Panc1 (cell line): ENCODE data around the gene SGPP2.

ENCODE experiments used
- POLR2AphosphoS5 ChIP-seq: IDR thresholded peaks from 2 replicates; pipeline ENCODE4 v1.6.1; 2012; ENCODE audit warnings: mild to moderate bottlenecking, low read depth, low read length, moderate library complexity
- SIN3A ChIP-seq: IDR thresholded peaks from 2 replicates; pipeline ENCODE4 v1.6.1; 2012; ENCODE audit warnings: low read depth, mild to moderate bottlenecking, low read length, moderate library complexity, borderline replicate concordance; ENCODE audit not compliant: insufficient read depth
- TCF7L2 ChIP-seq: IDR thresholded peaks from 2 replicates; pipeline ENCODE4 v1.6.1; 2011; ENCODE audit warnings: mild to moderate bottlenecking, low read depth, low read length, inconsistent platforms
- TF ChIP-seq, protein P1 (sequence below): fragments of 450-650 bp; IDR thresholded peaks from 2 replicates; pipeline ENCODE4 v1.5.1; 2017; ENCODE audit warnings: mild to moderate bottlenecking

DNA sequence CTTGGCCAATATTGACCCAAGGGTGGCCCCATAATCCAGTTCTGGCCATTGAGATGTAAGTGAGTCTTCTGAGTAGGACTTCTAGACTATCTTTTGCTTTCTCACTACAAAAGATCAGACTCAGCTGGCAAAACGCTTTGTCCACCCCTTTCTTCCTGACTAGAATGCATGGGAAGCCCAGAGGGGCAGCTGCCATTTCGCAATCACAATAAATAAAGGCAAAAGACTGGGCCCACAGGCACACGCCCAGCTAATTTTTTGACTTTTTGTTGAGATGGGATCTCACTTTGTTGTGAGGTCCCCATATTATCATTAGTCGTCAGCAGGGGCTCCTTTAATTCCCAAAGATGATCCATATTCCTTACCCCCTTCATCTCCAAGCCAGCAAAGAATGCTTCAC lies 41.1 kb upstream of the SGPP2 start:
- TF ChIP-seq, protein P1, sequence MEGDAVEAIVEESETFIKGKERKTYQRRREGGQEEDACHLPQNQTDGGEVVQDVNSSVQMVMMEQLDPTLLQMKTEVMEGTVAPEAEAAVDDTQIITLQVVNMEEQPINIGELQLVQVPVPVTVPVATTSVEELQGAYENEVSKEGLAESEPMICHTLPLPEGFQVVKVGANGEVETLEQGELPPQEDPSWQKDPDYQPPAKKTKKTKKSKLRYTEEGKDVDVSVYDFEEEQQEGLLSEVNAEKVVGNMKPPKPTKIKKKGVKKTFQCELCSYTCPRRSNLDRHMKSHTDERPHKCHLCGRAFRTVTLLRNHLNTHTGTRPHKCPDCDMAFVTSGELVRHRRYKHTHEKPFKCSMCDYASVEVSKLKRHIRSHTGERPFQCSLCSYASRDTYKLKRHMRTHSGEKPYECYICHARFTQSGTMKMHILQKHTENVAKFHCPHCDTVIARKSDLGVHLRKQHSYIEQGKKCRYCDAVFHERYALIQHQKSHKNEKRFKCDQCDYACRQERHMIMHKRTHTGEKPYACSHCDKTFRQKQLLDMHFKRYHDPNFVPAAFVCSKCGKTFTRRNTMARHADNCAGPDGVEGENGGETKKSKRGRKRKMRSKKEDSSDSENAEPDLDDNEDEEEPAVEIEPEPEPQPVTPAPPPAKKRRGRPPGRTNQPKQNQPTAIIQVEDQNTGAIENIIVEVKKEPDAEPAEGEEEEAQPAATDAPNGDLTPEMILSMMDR, result no peak
- TF ChIP-seq TCF7L2 (no peak), SIN3A (no peak), POLR2AphosphoS5 (no peak)
